GOT3 (cell line): ENCODE results near the gene RBBP5.

Source experiments
- DNase-seq: peaks from one replicate; lab custom pipeline; 2025; ENCODE audit warnings: mixed read lengths; lab: John Stamatoyannopoulos, UW

Gene RBBP5

DNA sequence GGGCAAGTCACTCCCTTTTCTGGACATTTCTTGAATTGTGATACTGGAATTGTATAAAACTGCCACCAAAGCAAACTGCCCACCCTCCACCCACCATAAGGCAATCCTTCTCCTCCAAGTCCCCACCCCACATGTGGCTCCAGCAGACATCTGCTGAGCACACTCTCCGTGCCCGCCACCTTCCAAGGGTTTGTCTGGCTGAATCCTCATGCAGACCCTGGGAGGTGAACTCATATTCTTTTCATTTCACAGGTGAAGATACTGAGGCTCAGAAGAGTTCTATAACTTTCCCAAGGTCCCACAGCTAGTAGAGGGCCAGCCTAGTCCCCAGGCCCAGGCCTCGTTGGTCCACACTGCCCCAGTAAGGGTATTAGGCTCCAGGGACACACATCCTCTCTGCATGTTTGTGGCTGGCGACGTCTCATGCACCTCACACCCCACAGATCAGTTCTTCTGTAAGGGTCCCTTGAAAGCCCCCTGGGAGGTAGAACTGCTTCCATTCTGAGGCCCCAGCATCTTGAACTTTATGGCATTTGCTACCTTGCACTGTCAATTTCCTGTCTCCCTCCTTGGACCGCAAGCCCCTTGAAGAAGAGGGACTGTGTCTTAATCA is 64.7 kb downstream of the RBBP5 start:
- DNase-seq = no peak

DNA sequence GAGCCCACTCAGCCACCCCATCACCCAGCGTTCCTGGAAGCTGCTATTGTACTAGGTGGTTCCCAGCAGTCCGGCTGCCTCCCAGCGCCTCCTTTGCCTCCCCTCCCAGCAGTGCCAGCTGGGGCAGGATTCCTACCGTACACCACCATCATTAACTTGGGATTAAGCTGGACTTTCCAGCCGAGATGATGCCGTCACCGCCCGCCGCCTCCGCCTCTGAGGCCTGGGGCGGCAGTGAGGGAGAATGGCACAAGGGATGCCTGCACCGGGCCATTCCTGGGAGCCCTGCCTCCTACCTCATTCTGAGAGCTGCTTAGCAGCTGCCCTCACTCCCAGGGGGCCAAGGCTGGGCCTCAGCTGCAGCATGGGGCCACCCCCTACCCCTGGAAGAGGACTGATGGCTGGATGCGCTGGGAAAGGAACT is 65.6 kb downstream of the RBBP5 start:
- no peak for DNase-seq

DNA sequence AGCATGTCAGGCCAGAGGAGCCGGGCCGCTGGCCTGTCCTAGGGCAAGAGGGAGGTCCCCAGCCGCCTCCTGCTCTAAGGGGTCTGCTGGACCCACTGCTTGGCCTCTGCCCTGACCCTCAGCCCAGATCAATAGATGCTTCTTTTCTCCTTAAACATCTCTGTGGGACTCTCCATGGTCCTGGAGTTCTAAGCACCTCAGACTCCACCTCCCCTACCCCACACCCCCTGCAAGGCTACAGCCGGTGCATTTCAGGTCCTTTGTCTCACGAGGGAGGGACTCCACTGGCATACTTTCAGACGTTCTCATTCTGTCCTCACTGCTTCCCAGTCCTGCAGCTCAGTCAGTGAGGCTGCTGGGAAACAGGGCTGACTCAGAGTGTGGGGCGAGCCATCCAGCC is 67.8 kb downstream of the RBBP5 start:
- DNase-seq = no peak

DNA sequence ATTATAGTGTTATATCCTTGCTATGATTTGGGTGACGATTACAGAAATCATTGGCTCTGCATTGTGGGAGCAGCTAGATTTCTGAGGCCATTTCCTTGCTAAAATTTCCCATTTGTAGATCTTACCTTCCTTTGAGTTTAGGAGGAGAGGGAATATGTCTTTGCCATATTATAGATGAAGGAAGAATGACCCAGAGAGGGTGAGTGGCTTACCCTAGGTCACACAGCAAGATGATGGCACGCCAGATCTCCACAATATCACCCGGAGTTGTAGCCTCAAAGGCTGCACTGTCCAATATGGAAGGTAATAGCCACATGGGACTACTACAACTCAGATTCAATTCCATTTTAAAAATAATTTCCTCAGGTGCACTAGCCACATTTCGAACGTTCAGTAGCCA is 68.5 kb downstream of the RBBP5 start:
- no peak for DNase-seq

DNA sequence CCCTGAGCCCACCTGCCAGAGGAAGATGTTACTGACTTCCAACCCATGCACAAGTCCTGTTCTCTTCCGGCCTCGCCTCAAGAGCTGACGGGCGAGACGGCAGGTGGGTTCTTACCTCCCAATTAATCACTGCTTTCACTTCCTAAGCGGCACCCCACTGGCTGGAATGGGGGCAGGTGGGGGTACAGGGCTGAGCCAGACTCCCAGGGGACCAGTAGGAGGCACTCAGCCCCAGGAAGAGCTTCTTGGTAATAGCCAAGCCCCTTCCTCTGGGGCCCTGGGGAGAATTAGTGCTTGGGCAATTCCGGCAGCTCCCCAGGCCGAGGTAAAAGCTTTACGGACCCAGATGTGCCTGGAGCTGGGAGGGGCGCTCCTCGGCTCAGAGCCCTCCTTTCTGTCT is 69.1 kb downstream of the RBBP5 start:
- DNase-seq = no peak

DNA sequence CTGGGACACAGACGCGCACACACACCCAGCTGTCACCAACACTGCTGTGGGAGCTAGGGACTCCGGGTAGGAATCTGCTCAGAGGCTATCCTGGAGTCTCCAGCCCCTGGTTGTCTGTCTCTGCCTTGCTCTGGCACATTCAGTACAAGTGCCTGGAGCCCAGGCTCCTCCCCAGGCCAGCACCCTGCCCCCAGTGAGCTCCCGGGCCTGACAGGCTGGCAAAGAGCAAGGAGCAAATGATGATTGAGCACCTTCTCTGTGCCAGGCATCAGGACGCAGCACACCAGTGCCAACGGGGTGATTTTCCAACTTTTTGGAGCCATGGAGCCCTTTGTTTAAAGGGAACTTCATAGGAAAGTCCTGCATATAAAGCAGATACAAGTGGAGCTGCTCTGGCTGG is 72.3 kb downstream of the RBBP5 start:
- DNase-seq = no peak

DNA sequence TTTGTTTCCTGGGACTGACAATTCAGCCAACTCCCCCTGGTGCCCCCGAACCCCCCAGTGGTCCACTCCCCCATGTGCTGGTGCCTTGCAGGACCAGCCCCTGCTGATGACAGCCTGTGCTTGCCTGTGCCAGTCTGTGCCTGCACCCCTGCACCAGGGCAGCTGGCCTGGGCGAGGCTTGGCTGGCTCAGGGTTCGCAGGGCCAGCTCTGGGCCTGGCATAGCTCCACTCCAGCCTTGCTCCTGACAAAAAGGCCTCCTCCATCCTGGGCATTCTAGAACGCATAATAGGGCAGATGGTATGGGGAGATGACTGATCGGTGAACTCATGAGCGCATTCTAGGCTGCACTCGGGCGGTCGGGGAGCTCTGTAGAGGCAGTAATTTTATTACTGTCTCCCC is 73.4 kb downstream of the RBBP5 start:
- DNase-seq = no peak

DNA sequence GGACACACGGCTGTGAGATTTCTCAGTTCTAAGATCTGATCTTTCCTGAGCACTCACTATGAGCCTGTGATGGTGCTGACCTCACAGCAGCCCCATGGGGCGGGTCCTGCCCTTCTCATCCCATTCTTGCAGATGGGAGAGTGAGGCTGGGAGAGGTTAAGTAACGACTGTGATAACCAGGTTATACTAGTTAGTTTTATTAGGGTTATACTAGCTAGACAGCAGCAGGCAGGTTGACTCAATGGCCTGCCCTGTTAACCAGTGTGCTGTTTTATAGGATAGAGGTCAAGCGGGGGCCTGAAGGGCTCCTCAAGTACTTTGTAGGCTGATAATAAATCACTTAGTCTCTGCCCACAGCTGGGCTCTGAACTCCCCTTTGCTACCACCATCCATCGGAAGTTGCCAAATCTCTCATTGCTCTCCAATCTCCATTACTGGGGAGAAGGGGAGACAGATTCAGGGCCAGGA is 74.0 kb downstream of the RBBP5 start:
- DNase-seq = no peak

DNA sequence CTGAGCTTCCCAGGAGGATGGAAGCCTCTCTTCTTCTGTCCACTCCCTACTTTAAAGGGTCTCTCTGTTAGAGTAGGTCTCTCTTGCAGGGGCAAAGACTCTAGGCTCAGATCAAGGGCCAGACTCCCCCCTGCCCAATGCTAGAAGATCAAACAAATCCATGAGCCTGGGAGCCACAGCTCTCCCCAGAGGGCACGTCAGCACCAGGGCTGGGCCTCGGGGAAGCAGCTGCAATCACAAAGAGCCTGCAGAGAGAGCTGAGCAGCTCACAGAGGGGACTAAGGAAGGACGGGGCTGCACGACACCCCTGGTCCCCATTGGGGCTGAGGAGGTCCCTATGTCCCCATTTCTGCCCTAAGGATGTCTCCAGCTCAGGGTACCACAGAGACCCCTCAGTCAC is 74.9 kb downstream of the RBBP5 start:
- DNase-seq = no peak

DNA sequence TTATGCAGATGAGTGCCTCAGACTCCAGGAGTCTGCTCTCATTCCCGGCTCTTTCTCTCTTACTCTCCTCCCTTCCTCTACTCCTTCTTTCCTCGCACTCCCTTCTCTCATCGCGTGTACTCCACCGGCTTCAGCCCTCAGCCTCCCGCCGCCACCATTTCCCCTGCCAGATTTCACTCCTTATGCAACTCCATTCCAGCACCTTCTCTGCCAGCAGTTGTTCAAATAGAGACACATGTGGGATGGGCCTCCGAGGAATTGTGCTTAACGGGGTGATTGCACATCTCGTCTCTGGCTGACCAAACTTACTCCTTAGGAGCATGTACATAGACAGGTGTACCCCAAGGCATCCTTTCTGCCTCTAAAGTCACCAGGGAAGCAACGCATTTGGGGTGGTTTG is 76.6 kb downstream of the RBBP5 start:
- DNase-seq = no peak

DNA sequence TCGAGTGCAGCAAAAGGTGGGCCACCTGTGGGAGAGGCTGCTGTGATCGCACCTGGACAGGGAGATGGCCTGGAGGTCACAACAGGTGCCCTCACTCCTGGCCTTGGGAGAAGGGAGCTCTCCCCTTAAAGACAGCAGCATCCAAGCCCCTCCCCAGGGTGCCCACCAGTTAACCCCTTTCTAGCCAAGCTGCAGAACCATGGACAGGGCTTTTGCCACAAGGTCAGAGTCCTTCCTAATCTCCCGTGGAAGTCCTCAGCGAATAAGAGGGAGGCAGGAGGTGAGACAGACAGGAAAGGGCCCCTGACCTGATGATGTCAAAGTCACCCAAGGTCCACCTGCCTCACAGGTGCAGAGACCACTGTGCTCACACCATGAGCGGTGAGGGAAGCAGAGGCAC is 77.0 kb downstream of the RBBP5 start:
- DNase-seq = no peak

DNA sequence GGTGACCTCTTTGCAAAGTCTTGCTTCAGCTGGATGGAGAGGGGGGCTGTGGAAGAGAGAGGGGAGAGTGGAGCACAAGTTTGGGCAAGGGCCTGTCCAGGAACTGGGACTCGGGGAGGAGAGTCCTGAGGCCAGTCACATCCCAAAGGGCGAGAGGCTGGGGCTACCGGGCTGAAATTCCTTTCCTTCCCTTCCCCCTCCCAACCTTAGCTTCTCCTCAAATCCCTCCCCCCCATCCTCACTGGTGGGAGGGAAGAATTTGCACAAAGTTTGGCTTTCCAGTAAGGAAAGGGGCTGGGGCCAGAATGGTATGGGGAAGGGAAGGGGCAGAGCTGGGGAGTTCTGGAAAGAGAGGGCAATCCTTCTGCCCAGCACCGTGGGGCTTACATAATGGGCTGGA is 77.9 kb downstream of the RBBP5 start:
- no peak for DNase-seq

DNA sequence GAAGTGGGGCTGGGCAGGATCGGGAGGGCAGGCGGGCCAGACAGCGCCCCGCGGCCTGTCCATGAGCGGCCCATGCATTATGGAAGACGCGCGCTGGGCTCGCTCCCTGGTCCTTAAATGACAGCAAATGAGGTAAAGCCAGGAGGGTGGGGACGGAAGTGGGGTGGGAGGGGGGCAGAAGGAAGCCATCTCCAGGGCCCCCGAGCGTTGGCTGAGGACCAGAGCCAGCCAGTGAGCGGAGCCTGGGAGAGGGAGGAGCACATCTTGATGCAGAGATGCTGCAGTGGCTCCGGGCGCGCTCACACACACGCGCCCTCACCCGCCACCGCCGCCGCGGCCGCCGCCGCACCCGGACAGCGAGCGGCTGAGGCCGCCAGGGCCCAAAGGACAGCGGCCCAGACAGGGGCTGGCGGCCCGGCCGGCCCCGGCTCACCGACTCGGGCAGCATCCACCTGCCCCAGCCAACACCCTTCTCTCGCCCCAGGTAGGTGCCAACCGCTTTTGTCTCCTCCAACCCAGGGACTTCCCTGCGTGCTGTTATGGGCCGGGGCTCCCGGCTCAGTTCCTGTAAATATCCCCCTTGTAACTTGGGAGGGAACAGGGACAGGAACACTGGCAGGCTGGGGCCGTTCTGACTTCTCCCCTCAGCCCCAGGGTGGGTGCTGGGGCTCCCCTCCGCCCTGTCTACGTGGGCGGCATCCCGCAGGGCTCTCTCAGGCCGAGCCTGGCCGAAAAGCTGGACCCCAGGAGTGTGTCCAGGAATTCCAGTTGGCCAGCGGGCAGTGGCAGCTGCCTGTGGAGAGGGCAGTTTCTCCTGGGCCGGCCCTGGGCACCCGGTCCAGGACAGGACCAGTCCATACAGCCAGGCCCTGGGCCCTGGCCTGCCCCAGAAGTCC is 78.6 kb downstream of the RBBP5 start, which contains the start of gene CNTN2:
CNTN2 (plus strand) TSS at position 302 of the 896 bp plus-strand sequence. CDS start 9,974 bp downstream, outside the sequence.
- no peak for DNase-seq

DNA sequence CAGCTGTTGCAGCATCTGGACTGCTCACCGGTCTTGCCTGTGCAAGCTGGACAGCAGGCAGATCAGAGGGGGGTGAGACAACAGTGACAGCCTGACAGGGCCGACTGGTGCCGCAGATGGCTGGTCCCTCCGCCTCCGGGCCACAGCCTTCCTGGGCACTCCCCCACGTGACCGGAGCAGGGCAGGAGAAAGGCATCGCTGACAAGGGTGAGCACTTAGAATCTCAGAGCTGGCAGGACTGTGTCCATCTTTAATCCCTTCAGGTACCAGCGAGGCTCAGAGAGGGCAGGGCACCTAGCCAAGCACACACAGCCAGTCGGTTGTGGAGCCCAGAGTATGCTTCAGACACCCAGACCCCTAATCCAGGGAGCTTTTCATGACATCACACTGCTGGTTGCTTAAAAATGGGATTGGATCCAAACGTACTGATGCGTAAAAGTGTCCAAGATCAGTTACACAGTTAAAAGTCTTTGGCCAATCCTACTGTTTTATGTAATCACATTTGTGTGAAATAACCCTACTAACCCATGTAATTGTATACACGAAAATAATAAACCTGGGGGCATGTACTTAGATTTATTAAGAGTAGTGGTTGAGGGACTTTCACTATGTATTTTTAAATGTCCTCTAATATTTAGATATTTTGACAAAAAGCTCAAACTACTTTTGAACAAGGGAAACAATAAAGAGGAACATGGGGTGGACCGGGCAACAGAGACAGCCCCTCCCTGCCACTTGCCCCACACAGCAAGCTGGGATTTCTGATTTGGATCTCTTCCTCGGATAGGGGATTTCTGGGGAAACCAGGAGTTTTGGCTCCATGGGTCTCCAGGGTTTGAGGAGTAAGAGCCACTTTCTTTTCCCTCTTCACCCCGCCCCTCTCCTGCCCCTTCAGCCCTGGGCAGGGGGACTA is 79.5 kb downstream of the RBBP5 start:
- no peak for DNase-seq

DNA sequence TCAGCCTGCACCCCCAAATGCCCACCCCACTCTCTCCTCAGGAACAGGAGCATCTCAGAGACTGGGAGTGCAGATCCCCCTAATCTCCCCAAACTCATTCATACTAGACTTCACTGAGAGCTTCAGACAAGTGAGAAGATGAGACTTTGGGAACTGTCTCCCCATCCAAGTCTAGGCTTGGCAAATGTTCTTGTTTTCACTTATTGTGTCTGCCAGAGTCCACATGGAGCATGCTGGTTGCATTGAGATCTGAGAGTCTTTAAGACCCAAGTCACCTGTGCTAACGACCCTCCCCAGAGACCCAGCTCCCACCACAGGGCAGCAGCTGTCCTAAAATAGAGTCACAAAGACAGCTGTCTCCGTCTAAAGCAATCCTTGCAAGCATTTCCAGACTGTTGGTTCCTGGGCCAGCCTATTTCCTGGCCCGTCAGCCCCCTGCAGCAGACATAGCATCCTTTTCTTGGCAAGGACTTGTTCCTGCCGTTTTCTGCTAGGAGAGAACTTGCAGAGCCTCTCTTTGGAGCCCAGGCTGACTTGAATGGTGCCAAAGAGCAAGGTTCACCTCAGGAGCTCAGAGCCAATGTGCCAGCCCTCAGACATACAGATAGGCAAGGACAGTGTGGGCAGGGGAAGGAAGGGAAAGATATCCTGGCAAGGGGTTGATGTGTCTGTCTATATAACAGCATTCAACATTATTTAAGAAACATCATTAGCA is 80.6 kb downstream of the RBBP5 start:
- no peak for DNase-seq

DNA sequence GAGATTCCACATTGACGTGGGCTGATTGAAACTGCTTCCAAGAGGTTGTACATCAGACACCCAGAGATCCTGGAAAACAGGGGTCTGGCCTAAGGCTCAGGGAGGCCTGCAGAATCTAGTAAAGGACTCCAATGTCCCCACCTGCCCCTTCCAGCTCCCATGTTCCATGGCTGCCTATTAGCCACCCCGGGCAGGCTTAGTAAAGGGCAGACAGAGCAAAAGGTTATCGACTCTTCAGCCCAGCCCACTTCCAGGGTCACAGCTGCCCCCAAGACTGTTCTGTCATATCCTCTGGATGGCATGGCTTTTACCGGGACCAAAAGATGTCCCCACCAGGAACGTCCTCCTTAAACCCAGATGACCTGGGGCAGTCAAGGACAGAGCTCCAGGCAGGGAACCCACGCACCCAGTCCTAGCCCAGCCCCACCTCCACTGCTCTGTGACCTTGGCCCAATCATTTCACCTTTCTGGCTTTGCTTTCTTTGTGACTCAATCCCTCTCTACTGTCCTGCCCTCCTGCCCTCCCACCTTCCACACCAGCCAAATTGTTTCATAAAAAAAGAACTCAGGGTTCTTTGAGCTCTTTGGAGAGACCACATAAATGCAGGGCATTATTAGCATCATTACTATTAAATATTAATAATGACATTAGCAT is 83.5 kb downstream of the RBBP5 start:
- no peak for DNase-seq

DNA sequence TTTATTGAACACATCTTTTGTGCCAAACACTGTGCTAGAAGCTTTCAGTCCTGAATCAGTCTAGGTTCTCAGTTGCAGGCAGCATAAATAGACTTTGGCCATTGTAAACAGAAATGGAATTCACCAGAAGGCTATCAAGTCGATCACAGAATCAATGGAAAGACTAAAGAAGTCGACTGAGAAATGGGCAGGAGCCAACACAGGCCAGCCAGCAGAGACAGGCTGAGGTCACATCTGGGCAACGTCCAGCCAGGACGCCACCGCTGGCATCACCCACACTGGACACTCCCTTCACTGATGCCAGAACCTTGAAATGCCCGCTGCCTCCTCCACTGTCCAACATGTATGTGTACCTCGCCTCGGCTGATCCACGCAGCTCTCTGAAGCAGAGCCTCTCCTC is 84.2 kb downstream of the RBBP5 start:
- DNase-seq = no peak
